ENCODE results near the gene TMEM208.

TMEM208 gene

GRCh38 chr16:67242138-67242730 is 15.3 kb downstream of the TMEM208 start:
- no peak overlapping the region for H3K4me3 ChIP-seq (ENCODE audit: low read depth, low read length)
- DNase-seq (ENCODE audit: low read depth) = no peak
- no peak for TF ChIP-seq CTCF (IDR thresholded peaks at IDR 0.05; ENCODE audit: control insufficient read depth, extremely low read depth, insufficient read depth)

- H3K4me3 ChIP-seq (ENCODE audit: low read depth, low read length) = no peak overlapping the region
- TF ChIP-seq CTCF (IDR thresholded peaks at IDR 0.05; ENCODE audit: control insufficient read depth, extremely low read depth, insufficient read depth) = no peak
- DNase-seq (ENCODE audit: low read depth) = no peak
Measured at GRCh38 chr16:67243481-67243880, 16.6 kb downstream of the TMEM208 start.

- H3K4me3 ChIP-seq (ENCODE audit: low read depth, low read length) = no peak overlapping the region
- no peak for DNase-seq (ENCODE audit: low read depth)
- TF ChIP-seq CTCF (IDR thresholded peaks at IDR 0.05; ENCODE audit: control insufficient read depth, extremely low read depth, insufficient read depth) = no peak
Measured at GRCh38 chr16:67244387-67245185, 17.7 kb downstream of the TMEM208 start.

GRCh38 chr16:67245186-67245585 is 18.3 kb downstream of the TMEM208 start:
- H3K4me3 ChIP-seq (ENCODE audit: low read depth, low read length) = peak overlapping the region; percentile 80
- DNase-seq (ENCODE audit: low read depth) = no peak
- no peak for TF ChIP-seq CTCF (IDR thresholded peaks at IDR 0.05; ENCODE audit: control insufficient read depth, extremely low read depth, insufficient read depth)

GRCh38 chr16:67245674-67246080 is 18.7 kb downstream of the TMEM208 start:
- H3K4me3 ChIP-seq (ENCODE audit: low read depth, low read length) = peak overlapping the region; percentile 80
- no peak for DNase-seq (ENCODE audit: low read depth)
- no peak for TF ChIP-seq CTCF (IDR thresholded peaks at IDR 0.05; ENCODE audit: control insufficient read depth, extremely low read depth, insufficient read depth)

- peak overlapping the region; percentile 80 for H3K4me3 ChIP-seq (ENCODE audit: low read depth, low read length)
- peak; percentile 37 for TF ChIP-seq CTCF (IDR thresholded peaks at IDR 0.05; ENCODE audit: control insufficient read depth, extremely low read depth, insufficient read depth)
- DNase-seq (ENCODE audit: low read depth) = no peak
Measured at GRCh38 chr16:67246081-67246755, 19.3 kb downstream of the TMEM208 start.

Data from LNCaP clone FGC (cell line).